SK-N-SH (cell line): ENCODE results near the gene TLNRD1.

Source experiments
- FOXJ3 ChIP-seq: sonication (generic); formaldehyde crosslinking; IDR thresholded peaks from 2 replicates; pipeline ENCODE4 v1.5.1; 2020; ENCODE audit warnings: mild to moderate bottlenecking, missing genetic modification reagents
- JUND ChIP-seq: IDR thresholded peaks from 2 replicates; pipeline ENCODE4 v1.4.0; 2012
- MEF2A ChIP-seq: IDR thresholded peaks from 2 replicates; pipeline ENCODE4 v1.4.0; 2012; ENCODE audit warnings: low read depth, borderline replicate concordance
- MXI1 ChIP-seq: IDR thresholded peaks from 2 replicates; pipeline ENCODE4 v1.6.1; 2012; ENCODE audit warnings: mild to moderate bottlenecking, low read depth, low read length, improper control_type of control experiment
- NFIC ChIP-seq: IDR thresholded peaks from 2 replicates; pipeline ENCODE4 v1.4.0; 2012; ENCODE audit warnings: borderline replicate concordance
- NRF1 ChIP-seq: IDR thresholded peaks from 2 replicates; pipeline ENCODE4 v1.6.1; 2012; ENCODE audit warnings: low read depth, mild to moderate bottlenecking, low read length
- RCOR1 ChIP-seq: fragments of 150-350 bp; IDR thresholded peaks from 2 replicates; pipeline ENCODE4 v1.6.1; 2017; ENCODE audit warnings: antibody characterized with exemption, low read length
- RXRA ChIP-seq: IDR thresholded peaks from 2 replicates; pipeline ENCODE4 v1.4.0; 2012; ENCODE audit warnings: low read depth, mild to moderate bottlenecking, borderline replicate concordance
- SMC3 ChIP-seq: IDR thresholded peaks from 2 replicates; pipeline ENCODE4 v1.6.1; 2012; ENCODE audit warnings: low read depth, low read length, improper control_type of control experiment
- TAF1 ChIP-seq: IDR thresholded peaks from 2 replicates; pipeline ENCODE4 v1.6.1; 2012; ENCODE audit warnings: low read depth, mild to moderate bottlenecking, low read length, moderate library complexity, borderline replicate concordance
- YY1 ChIP-seq: IDR thresholded peaks from 2 replicates; pipeline ENCODE4 v1.4.0; 2012; ENCODE audit warnings: low read depth, mild to moderate bottlenecking
- TF ChIP-seq, protein P1 (sequence below): fragments of 200-600 bp; sonication (generic); IDR thresholded peaks from 2 replicates; pipeline ENCODE4 v1.6.1; 2017; ENCODE audit warnings: antibody characterized with exemption, mild to moderate bottlenecking, moderate library complexity
- TF ChIP-seq, protein P2 (sequence below): IDR thresholded peaks from 2 replicates; pipeline ENCODE4; 2012

DNA sequence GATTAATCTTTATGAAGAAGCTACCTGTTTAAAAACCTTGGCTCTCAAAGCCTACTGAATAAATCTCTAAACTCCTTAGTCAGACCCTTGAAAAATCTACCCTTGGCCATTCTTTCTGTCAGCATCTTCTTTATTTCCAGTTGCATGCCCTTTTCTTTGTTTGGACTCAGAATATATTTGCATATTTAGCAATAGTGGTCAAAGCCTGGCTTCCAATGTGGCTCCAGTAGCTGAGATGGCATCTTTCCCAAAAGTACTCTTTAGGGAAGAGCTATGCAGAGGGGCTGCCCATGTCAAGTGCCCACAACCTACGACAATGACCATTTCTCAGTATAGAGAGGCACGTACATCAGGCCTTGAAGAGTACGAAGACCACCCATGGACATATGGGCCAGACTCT, 47.2 kb downstream of the TLNRD1 start:
- TF ChIP-seq JUND (no peak), SMC3 (no peak), YY1 (no peak), TAF1 (no peak), RXRA (no peak), FOXJ3 (CRISPR knock-in tag) (no peak), MXI1 (no peak), MEF2A (no peak), NRF1 (no peak), RCOR1 (no peak), NFIC (no peak)
- TF ChIP-seq, protein P1, sequence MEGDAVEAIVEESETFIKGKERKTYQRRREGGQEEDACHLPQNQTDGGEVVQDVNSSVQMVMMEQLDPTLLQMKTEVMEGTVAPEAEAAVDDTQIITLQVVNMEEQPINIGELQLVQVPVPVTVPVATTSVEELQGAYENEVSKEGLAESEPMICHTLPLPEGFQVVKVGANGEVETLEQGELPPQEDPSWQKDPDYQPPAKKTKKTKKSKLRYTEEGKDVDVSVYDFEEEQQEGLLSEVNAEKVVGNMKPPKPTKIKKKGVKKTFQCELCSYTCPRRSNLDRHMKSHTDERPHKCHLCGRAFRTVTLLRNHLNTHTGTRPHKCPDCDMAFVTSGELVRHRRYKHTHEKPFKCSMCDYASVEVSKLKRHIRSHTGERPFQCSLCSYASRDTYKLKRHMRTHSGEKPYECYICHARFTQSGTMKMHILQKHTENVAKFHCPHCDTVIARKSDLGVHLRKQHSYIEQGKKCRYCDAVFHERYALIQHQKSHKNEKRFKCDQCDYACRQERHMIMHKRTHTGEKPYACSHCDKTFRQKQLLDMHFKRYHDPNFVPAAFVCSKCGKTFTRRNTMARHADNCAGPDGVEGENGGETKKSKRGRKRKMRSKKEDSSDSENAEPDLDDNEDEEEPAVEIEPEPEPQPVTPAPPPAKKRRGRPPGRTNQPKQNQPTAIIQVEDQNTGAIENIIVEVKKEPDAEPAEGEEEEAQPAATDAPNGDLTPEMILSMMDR = no peak
- TF ChIP-seq, protein P2, sequence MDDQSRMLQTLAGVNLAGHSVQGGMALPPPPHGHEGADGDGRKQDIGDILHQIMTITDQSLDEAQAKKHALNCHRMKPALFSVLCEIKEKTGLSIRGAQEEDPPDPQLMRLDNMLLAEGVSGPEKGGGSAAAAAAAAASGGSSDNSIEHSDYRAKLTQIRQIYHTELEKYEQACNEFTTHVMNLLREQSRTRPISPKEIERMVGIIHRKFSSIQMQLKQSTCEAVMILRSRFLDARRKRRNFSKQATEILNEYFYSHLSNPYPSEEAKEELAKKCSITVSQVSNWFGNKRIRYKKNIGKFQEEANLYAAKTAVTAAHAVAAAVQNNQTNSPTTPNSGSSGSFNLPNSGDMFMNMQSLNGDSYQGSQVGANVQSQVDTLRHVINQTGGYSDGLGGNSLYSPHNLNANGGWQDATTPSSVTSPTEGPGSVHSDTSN = no peak
